ENCODE measurements around the gene MAST4.

DNA sequence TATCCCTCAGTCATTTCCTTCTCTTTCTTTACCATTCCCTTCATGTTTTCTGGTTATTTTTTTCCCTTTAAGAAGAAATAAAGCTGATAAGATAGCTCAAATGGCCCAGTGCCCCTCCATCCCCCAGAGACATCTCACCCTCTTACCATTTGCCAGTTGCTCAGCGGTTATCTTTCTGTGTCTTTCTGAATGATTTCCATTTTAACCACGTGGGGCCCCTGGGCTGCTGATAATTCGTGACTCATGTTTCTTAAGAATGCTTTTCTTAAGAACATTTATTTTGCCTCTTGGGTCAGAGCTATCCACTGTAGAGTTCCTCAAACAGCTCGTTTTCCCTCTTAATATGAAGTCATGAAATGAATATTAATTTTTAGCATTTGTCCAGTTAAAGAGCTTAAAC lies 147.8 kb downstream of the MAST4 start:
- TF ChIP-seq ZNF75D (CRISPR knock-in tag; IDR thresholded peaks at IDR 0.05; ENCODE audit: borderline replicate concordance) (no peak), SP2 (CRISPR knock-in tag; IDR thresholded peaks at IDR 0.05) (no peak), SP4 (CRISPR knock-in tag; IDR thresholded peaks at IDR 0.05) (no peak), CTCF (CRISPR knock-in tag; IDR thresholded peaks at IDR 0.05) (no peak), HDAC2 (CRISPR knock-in tag; IDR thresholded peaks at IDR 0.05) (no peak), ZNF501 (CRISPR knock-in tag; IDR thresholded peaks at IDR 0.05) (no peak), ZNF367 (CRISPR knock-in tag; IDR thresholded peaks at IDR 0.05; ENCODE audit: borderline replicate concordance) (no peak), ZFX (CRISPR knock-in tag; IDR thresholded peaks at IDR 0.05; ENCODE audit: low read depth) (no peak), ZNF747 (CRISPR knock-in tag; IDR thresholded peaks at IDR 0.05; ENCODE audit: borderline replicate concordance) (no peak), DNMT3B (CRISPR knock-in tag; conservative IDR thresholded peaks at IDR 0.05) (no peak), SRF (IDR thresholded peaks at IDR 0.05; ENCODE audit: low read depth, low read length) (no peak), SIN3A (IDR thresholded peaks at IDR 0.05; ENCODE audit: borderline replicate concordance, low read depth, low read length) (no peak)

Data from HepG2 (cell line).